ENCODE results near the gene OFD1.

GRCh38 chrX:13716905-13717304 lies 17.6 kb upstream of the OFD1 start:
- TF ChIP-seq CTCF (IDR thresholded peaks at IDR 0.05) (no peak), POLR2A (IDR thresholded peaks at IDR 0.05) (no peak)
